ENCODE results near the gene RBM33.

DNA sequence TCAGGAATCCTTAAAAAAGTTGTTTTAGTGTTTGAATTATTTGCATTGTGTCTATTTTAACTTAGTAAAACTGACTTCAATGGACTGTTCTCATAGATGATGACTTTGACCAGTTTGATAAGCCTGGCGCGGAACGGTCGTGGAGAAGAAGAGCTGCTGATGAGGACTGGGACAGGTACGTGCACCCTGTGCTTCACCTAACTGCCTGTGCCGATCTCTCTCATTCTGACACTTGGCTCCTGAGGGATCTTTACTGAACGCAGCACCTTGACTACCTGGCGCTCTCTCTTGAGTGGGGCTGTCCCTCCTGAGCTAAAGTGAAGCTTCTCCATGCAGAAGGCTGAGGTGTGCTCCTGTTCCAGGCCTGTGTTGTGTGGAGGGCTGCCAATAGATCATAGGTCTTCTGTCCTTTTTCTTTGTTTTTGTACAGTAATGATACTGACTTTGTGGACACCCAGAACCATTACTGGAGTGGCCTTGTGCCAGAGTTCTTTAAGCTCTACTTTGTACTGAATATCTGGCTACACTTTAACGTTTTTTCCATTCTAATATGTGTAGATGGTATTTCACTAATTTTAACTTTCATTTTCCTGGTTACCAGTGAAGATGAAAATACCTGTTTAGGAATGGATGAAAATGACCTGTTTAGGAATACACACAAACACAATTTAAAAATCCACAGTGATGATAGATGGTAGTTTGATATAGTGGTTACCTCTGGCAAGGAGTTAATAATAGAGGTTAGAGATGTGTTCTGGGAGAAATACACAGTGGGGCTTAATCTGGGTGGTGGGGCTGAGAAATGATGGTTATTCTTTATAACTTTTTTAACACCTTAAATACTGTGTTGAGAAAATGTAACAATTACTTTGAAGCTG, 20.9 kb downstream of the RBM33 start:
- no peak for TF ChIP-seq POLR2A (IDR thresholded peaks at IDR 0.05)
- TF ChIP-seq, protein P1, sequence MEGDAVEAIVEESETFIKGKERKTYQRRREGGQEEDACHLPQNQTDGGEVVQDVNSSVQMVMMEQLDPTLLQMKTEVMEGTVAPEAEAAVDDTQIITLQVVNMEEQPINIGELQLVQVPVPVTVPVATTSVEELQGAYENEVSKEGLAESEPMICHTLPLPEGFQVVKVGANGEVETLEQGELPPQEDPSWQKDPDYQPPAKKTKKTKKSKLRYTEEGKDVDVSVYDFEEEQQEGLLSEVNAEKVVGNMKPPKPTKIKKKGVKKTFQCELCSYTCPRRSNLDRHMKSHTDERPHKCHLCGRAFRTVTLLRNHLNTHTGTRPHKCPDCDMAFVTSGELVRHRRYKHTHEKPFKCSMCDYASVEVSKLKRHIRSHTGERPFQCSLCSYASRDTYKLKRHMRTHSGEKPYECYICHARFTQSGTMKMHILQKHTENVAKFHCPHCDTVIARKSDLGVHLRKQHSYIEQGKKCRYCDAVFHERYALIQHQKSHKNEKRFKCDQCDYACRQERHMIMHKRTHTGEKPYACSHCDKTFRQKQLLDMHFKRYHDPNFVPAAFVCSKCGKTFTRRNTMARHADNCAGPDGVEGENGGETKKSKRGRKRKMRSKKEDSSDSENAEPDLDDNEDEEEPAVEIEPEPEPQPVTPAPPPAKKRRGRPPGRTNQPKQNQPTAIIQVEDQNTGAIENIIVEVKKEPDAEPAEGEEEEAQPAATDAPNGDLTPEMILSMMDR (IDR thresholded peaks at IDR 0.05): no peak

Measured in thyroid gland (tissue), 4 donors.